Frontal cortex (tissue), 4 donors: ENCODE results near the gene SBF2. TPM values are rescaled to one million over a fixed set of nuclear protein-coding genes. Genes with fewer than 3 reads are reported as not detected.
A peak's percentile ranks its signal among the peaks of the same experiment; 100 is the strongest.
"Not testable (repeated sequence)": the region's sequence is repeated elsewhere in the genome, so short reads cannot be mapped to it uniquely, and the experiment has no call there.

Experiments used
- DNase-seq, 2 donors: peaks; one replicate each; pipeline ENCODE4 v3.0.0; 2012; ENCODE audit warnings: low spot score in 2 of 2
- FAIRE-seq: peaks from 2 replicates; lab custom pipeline; 2012; peaks lifted over from hg19 to GRCh38; lab: Jason Lieb, UNC
- total RNA-seq: library from RNA; depleted of rRNA; stranded (reverse); fragments of >200 nt; gene quantifications from one replicate; pipeline ENCODE4 v1.2.3, GENCODE V29; 2014
- donor health status: control.
- donor health status: control.
- donor health status: control.

The SBF2 gene
- total RNA-seq, 1 donor from 2014 or later: 104 TPM

DNA sequence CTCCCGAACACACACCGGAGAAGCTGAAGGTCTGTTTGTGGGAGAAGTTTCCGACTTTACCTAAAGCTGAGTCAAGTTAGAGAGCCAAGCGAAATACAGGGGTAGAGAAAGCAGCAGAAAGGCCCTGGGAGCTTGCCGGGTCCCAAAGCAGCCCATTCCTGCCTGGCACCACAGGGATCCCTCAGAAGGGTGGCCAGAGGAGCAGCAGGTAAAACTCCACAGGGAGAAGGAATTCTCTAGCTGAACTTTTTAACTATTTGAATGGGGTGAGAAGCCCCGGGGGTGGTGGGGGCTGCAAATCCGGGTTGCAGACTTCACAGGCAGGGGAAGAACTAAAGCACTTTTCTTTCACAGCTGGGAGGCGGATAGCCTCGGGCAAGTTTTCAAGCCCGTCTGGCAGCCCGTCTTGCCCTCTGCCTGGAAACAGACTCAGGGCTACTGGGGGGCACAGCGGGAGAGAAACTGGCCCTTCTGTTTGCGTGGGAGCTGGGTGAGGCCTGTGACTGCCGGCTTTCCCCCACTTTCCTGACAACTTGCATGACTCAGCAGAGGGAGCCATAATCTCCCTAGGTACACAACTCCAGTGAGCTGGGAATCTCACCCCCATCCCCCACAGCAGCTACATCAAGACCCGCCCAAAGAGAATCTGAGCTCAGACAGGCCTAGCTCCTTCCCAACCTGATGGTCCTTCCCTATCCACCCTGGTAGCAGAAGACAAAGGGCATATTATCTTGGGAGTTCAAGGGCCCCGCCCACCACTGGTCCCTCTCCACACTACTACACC lies 311.0 kb downstream of the SBF2 start:
- DNase-seq: no peak
- FAIRE-seq: no peak

DNA sequence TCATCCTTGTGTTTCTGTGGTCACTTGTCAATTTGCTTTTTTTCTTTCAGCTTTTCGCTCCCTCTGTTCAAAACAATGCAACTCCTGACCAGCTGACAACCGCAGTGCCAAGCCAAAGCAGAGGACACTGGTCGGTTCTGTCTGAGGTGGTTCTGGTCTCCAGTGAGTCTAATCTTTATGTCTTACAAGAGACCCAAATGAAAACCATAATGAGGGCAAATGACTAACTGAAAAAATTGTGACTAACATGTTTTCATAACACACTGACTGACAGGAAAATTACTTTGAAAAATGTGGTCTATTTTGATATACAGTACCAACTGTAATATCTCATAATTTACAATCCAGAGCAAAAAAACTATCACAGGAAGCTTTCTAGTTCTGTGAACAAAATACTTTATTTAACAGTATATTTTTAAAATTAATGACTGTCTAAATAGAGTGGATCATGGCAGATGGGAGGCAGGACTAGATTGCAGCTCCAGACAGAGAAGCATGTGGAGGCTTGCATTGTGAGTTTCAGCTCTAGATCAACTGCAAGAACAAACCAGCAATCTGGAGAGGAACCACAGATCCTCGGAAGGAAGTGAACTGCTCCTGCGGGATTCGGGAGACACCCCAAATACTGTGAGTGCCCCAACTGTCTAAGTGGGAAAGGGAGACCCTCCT lies 311.8 kb downstream of the SBF2 start:
- DNase-seq (no peak), FAIRE-seq (no peak)

DNA sequence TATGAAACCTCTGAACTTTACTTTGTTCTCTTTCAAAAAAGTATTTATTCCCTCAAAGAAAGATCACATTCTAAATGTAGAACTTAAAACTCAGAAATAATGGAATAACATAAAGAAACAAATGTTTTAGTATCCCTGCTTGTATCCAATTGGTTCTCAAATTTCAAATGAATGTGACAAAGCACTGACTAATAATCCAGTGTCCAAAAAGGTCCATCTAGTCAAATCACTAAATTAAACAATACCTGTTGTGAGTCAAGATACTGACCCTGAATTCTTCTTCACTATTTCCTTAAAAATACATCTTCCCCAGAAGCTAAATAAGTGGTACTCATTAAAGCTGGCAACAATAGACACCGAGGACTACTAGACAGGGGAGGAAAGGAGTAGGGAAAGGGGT lies 313.1 kb downstream of the SBF2 start:
- no peak for FAIRE-seq

DNA sequence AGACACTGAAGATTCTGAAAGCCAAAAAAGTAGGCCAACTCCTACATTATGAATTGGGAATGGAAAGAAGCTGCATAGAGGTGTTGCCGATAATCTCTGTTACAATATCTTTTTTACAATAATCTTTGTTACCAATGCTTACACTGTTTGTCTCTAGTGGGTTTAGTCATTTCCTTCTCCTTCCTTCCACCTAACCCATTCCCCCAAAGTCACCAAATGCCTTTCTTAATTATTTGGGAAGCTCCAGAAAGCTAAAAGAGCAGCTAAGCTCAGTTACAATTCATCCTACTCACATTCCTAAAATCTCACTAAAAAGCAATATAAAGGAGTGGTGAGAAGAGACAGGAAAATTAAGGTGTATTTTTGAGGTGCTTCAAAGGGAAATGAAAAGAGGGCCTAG lies 316.5 kb downstream of the SBF2 start:
- no peak for DNase-seq
- no peak for FAIRE-seq

More for the DNA sequence above, 313.1 kb downstream of the SBF2 start:
- no peak for DNase-seq

DNA sequence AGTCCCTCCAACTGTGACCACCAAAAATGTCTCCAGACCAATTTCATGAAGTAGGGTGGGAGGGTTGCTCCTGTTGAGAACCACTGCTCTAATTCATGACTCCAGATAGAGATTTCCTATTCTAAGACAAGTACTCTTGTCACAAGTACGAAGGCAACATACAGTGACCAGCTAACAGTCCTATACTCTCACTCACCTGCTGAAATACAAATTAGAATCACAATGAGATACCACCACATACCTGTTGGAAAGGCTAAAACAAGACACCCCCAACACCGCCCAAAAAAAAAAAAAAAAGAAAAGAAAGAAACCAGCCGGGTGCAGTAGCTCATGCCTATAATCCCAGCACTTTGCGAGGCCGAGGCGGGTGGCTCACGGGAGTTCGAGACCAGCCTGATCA lies 319.6 kb downstream of the SBF2 start:
- DNase-seq (no peak), FAIRE-seq (no peak)

DNA sequence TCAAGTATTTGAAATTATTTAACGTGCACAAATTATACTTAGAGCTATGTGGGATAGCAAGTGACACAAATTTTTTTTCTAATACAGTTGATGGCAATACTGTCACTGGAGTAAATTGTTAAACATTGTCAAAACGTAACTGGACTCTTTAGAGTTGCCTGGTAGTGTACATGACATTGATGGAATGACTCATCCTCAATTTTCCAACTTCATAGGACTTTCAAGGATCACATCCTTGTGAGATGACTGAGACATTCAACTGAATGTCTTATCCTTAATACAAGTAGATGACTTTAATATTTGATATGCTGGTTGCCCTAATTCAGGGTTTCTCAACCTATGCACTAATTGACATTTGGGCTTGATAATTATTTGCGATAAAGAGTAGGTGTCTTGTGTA lies 320.1 kb downstream of the SBF2 start:
- DNase-seq (no peak), FAIRE-seq (no peak)

DNA sequence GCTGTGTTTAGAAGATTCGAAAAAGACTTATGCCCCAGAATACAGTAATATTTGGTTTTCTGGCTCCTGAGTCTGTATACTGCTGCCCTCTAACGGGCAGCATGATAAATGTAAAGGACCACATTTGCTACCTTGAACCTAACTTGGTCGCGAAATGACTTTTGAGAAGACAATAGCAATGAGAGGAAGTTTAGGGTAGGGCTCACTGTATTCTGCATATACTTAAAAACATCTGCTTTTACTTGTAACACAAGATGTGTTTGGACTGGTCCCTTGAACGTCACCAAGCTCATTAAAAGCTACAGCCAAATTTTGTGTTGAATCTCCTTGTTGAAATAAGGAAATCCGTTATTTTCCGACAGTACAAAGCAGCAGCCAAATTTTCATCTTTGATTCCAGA lies 321.0 kb downstream of the SBF2 start:
- FAIRE-seq (no peak), DNase-seq (peak; percentile 14 to 49)

DNA sequence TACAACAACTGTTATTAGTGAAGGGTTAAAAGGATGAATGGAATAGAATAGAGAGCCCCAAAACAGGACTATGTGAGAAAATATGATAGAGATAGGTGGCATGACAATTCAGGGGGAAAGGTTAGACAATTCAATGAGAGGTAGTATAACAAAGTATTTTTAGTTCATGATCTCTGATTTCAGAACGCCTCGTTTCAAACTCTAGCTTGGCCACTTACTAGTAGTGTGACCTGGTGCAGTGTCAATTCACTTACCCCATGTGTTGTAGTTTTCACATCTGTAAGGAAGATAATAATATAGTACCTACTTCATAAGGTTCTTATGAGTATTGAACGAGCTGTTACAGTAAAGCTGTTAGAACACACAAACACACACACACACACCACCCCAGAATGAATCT lies 322.1 kb downstream of the SBF2 start:
- FAIRE-seq (no peak), DNase-seq (no peak)

DNA sequence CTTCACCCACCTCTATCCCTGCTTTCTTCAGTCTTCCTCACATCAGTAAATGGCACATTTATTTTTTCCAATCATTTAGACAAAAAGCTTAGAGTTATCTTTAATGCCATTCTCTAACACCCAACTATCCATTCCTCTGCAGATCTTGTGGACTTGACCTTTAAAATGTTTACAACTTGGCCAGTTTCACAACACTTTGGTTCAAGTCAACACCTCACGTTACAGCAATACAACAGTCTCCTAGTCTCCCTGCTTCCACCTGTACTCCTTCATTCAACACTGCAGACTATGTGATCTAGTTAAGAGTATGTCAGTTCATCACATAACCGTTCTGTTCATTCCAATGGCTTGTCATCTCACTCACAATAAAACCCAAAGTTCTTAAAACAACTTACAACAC lies 325.0 kb downstream of the SBF2 start:
- DNase-seq: no peak
- FAIRE-seq: no peak

DNA sequence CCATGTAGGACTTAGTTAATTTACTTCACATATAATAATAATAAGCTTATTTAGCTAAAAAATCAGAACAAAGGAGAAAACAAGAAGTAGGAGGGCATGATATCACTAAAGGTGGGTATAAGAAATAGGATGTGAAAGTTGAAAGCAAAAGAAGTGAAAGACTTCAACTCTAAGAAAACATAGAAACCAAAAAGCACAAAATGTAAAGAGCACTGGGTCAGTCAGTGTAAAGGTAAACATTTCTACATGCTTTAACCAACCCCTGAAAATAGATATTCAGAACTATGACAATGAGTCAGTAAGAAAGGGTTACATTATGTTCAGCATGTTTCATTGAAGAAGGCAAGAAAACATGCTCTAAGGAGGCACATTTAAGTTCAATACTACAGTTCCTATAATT lies 331.3 kb downstream of the SBF2 start:
- FAIRE-seq (no peak), DNase-seq (no peak)

DNA sequence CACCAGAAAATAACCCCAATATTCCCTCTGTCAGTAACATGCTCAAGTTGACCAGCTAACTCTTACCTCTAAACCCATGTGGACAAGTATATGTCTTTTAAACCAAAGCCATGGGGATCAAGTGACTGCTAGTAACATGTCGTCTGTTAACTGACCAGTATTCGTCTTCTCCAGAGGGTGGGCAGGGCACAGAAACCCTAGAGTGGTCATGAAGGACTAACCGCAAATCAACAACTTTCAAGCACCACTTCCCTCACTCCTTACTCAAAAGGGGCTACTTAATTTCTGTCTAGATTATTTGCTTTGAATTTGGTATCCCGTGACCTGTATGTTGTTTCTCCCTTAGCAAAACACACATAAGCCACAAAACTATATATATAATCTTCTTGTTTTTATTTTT lies 336.9 kb downstream of the SBF2 start:
- FAIRE-seq: no peak
- no peak for DNase-seq

DNA sequence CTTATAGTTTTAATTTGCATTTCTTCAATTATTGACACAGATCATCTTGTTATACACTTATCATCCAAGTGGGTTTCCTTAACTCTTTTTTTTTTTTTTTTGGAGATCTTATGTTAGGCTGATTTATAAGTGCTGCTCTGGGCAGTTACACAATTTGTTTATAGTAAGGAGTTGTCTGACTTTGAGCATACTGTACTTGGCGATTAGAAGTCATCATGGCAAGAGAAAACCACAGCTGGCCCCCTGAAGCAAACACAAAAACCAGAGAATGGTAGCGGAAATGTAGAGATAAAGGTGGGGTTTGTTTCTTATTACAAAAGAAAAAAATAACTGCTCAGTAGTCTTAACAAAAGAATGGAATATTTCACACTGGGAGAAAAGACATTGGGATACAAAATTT lies 337.5 kb downstream of the SBF2 start:
- FAIRE-seq (no peak), DNase-seq (no peak)

DNA sequence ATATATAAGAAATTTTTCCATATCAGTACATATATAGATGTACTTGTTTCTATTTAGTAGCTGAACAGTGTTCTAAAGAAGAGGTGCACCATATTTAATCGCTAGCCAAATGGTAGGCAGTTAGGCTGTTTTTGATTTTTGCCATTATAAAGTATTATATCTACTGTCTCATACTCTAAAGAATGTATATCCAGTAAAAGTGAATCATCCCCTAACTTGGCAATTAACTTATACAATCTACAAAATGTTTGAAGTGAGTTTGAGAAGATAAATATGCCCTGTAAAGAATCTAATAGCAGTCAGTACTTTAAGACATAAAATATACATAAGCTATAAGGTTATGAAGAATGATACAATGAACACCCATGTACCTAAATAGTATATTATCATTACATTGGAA lies 338.6 kb downstream of the SBF2 start:
- FAIRE-seq (no peak), DNase-seq (no peak)

DNA sequence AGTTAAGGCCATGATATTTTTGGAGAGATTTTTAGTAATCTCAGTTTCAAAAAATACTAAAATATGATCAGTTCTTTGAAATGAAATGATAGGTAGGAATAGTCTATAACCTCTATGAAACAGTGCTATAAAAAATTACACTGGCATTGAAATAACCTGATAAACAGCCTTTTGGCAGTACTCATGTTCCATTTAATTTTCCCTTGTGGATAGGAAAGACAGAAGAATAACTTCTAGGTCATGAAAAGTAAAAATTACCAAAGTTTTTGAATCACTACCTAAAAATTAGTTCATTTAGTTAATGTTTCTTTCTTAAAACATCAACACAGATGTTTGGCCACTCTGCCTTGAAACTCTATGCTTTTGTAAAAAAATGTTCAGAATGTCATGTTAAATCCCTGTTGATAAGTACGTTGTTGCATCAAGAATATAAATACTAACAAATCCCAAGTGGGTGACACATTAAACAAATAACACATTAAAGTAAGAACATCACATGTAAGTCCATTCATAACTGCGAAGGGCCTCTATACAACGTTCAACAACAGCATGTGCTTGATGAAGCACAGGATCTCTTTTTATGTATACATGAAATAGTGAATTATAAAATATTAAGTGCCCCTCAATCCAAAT lies 339.9 kb downstream of the SBF2 start:
- FAIRE-seq (no peak), DNase-seq (no peak)

DNA sequence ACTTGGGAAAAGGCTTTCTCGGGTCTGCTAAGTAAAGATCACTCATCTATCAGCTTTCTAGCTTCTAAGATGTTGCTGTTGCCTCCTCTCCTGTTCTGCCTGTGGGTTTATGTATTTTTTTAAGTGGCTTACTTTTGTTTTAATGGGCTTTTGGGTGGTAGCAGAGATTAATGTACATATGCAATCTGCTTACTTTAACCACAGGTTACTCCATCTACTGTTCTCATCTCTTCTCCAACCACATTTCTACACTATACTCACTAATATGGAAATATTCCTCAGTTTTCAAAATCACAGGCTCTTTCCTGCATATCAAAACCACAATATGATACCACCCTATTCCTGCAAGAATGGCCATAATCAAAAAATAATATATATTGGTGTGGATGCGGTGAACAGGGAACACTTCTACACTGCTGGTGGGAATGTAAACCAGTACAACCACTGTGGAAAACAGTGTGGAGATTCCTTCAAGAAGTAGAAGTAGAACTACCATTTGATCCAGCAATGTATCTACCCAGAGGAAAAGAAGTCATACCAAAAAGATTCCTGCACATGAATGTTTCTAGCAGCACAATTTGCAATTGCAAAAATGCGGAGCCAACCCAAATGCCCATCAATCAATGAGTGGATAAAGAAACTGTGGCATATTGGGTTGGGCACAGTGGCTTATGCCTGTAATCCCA lies 341.4 kb downstream of the SBF2 start:
- no peak for DNase-seq
- no peak for FAIRE-seq

DNA sequence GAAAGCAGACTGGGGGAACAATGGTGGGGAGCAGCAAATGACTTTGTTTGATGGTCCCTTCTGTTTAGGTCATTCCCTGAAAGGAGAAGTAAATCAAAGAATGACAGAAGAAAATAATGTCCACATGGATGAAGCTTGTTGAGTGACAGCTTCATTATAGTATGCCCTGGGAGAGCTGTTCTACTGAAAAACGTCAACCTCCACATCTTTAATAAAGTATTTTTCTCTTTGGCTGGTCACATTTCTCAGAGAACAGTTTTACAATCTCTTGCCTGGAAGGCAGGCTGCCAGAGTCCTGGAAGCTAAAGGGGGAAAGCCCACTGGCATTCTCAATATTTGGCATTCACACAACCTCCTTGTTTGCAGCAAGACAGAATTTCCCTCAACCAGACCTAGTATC lies 342.2 kb downstream of the SBF2 start:
- DNase-seq: no peak

DNA sequence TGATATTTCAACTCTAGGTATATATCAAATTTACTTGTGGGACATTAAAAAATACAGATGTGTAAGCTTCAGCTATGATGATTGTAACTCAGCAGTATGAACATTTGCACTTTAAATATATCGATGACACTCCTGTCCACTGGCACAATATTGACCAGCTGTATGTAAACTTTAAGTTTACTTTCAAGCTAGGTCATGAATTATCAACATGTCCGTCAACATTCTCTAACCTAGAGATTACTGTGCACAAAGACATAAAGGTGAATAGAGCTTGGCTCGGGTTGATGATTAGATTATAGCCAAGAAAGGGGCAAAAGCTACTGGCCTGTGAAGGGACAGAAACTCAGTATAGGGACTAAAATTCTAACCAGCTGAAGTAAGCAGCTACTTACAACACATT lies 343.6 kb downstream of the SBF2 start:
- no peak for FAIRE-seq
- no peak for DNase-seq

More for the DNA sequence above, 342.2 kb downstream of the SBF2 start:
- FAIRE-seq: no peak

DNA sequence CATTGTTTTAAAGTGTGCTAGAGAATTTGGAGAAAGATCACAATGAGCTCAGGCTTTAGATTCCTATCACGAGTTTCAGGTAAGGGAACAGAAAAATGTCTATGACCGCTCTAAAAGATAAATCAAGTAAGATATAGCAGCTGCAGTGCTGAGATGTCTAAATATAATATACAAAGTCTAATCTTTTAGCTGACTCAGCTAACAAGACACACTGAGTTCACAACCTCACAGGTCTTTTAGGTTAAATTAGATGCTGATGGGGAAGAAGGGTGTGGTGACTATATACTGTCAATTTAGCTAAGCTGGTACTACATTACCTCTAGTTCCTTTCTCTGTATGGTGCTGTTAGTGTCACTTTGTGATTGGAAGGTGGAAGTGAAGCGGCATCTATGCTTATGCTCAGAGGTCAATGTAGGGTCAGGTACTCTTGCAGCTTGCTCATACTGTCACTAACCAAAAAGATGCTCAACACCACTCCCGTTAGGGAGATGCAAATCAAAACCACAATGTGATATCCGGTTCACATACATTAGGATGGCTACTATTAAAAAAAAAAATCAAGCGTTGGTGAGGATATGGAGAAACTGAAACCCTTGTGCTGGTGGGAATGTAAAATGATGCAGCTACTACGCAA lies 346.7 kb downstream of the SBF2 start:
- FAIRE-seq: no peak
- DNase-seq: no peak

DNA sequence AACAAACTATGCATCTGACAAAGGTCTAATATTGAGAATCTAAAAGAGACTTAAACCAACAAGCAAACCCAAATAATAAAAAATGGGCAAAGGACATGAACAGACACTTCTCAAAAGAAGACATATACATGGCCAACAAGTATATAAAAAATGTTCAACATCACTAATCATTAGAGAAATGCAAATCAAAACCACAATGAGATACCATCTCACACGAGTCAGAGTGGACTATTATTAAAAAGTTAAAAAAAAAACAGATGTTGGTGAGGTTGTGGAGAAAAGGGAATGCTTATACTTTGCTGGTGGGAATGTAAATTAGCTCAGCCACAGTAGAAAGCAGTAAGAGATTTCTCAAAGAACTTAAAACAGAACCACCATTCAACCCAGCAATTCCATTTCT lies 348.3 kb downstream of the SBF2 start:
- not testable (repeated sequence) for DNase-seq, FAIRE-seq
